GM18508 (cell line): ENCODE data around the gene FBN2.
"Not testable (repeated sequence)": the region's sequence is repeated elsewhere in the genome, so short reads cannot be mapped to it uniquely, and the experiment has no call there.

ENCODE experiments used
- ATAC-seq: cut with Tn5 transposase; IDR thresholded peaks from one replicate; pipeline ENCODE4 v1.9.1; 2021; ENCODE audit warnings: moderate number of reproducible peaks; ENCODE audit not compliant: insufficient read depth, unreplicated experiment

Gene FBN2

DNA sequence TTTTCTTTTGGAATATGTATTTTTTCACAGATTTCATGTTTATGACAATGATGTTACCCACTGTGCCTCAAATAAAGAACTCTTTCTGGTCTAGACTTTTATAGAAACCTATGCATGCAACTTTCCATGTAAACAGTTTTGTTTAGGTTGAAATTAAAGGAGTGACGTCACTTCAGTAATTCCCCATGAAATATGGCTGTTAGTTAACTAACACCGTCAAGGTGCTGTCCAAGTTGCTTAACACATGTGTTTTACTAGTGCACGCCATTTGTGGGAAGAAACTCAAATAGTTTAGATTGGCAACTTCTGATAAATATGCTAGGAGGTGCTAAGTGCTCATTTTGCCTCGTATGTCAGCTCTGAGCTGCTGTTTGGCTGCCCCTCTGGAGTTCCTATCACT, 102.2 kb downstream of the FBN2 start:
- ATAC-seq: no peak

DNA sequence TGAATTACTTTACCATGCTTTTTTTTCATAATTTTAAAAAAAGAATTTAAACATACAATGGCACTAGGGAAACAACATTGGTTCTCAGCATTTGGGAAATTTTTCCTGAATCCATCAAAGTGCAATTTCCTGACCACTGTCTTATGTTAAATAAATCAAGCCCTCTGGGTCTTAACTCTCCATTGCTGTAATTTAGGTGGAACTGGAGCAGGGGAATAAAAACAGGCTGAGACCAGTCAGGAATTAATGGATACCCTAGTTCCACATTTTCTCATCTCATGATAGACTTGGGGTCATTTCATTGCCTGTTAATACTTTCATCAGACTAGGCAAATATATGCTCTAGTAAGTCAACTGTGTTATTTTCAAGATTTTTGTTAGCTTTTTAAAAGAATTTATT, 103.1 kb downstream of the FBN2 start:
- no peak for ATAC-seq

DNA sequence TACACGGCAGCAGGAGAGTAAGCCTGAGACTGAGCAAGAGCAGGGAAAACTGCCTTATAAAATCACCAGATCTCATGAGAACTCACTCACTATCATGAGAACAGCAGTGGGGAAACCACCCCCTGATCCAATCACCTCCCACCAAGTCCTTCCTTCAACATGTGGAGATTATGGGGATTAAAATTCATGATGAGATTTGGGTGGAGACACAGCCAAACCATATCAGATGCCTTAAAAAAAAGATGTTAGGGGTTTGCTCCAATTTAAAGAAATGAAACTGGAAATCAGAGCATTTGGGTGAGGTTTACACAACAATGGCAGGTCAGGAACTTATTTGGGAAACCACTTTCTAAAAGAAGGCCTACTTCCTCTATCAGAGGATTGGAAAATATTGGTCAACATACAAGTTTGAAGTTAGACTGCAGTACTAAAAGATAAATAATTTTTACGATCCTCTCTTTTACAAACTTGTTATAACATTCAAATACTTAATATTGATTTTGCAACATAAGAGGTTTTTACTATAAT, 105.1 kb downstream of the FBN2 start:
- ATAC-seq: no peak

DNA sequence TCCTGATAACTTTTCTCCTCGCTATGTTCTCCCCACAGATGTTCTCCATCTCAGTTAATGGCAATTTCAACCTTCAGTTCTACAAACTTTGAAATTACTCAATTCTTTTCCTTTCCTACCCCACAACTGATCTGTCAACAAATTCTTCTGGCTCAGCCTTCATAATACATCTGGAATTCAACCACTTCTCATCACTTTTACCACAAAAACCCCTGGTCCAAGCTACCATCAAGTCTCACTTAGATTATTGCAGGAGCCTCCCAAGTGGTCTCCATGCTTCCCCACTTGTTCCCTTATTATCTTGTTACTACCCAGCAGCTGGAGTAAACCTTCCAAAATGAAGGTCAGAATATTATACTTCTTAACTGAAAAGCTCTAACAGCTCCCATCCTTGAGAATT, 110.1 kb downstream of the FBN2 start:
- ATAC-seq: no peak

DNA sequence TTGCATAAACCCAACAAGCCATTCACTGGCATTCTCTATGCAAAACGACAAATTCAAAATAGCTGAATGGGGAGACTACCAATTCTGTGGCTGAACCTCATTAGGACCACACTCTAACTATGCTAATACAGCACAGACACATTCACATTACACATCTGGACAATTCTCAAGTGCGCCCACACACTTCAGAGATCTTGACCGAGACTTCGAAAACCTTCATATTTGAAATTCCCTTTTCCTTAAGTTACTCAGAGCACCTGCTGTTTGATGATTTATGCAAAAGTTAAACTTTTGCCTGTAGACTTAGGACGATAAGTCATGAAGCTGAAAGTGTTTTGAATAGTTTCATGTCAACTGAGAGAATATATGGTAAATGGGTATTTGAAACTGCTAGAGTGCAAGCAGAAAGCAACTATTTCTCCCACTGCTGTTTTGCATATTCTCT, 111.9 kb downstream of the FBN2 start:
- peak; percentile 76 for ATAC-seq

DNA sequence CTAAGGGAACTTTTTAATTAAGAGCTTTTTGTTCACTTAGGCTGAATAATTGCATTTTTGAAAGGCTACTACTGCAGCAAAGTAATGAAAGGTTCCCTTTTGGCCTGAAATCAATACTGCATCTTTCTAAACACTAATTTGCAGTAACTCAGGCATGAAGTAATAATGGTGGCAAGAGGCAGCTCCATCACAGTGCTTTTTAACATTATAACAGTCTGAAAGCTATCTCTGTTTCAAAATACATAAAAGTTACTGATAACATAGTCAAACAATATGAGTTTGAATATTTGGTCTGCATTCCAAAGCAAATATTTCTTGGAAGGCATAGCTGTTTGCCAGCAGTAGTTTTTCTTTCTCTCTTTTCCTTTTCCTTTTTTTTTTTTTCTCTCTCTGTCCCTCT, 113.4 kb downstream of the FBN2 start:
- no peak for ATAC-seq

DNA sequence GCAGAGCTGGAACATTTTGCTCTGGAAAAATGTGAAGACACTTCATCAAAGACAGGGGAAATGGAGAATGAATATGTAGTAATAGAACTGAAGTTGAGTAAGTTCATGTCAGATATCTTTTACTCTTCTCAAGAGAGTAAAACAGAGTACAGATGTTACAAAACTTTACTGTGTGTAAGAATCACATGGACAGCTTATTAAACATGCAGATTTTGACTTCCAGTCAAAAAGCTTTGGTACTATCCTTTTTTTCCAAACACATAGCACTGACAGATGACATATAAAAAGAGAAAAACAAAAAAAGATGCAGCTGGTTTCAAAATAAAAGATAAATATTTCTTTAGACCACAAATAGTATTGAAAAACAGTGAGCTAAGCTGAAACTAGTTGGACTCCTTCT, 115.4 kb downstream of the FBN2 start:
- ATAC-seq: no peak

DNA sequence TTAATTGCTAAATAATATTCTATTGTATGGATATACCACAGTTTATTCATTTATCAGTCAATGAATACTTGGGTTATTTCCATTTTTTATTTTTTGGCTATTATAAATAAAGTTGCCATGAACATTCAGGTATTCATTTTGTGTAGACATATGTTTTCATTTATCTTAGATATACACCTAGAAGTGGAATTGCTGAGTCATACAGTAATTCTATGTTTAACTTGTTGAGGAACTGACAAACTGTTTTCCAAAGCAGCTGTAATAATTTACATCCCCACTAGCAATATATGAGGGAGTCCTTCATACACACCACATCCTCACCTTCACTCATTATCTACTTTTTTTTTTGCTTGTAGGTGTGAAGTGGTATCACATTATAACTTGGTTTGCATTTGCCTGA, 123.6 kb downstream of the FBN2 start:
- no peak for ATAC-seq

DNA sequence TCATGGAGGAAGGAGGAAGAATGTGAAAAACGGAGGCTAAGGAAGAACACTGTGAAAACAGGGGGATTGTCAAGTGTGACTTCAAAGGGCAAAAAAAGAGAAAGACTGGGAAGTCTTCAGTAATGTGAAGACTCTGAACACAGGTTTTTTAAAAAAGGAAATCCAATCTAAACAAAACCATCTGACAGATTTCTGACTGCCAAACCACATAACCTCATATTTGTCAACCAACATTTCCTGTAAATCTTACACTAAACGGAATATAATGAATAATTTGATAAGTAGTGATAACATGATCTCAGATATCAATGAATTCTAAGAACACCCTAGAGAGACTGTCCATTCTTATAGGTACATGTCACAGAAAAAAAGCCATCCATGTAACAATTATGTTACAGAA, 124.7 kb downstream of the FBN2 start:
- no peak for ATAC-seq

DNA sequence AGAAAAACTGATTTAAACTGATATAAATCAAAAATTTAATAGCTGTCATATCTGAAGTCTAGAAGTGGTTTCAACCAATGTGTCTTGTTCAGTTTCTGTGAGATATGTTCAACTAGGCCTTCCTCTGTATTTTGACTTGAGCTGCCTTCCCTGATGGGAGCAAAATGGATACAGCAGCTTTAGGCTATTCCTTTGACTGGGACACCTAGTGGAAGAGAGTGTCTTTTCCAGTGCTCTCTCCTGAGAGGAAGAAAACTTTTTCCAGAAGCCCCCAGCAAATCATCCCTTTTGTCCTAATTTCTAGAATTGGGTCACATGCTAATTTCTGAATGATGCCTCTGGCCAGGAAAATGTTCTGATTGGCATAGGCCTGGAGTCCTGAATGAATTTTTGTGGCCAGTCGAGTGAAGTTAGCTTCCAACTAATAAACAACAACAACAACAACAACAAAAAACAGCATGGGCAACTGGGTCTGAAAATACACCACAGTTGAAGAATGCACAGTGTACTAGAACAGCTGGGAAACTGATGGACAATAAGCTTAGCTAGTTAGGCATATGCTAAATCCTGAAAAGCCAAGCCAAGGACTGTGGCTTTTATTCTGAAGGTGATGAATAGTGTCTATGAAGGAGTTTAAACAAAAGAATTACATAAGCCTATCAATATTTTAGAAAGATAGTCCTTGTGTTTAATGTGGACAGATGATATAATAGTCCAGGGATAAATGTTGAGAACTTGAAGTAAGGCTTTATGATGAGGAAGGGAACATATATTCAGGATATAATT, 125.7 kb downstream of the FBN2 start:
- ATAC-seq: no peak

DNA sequence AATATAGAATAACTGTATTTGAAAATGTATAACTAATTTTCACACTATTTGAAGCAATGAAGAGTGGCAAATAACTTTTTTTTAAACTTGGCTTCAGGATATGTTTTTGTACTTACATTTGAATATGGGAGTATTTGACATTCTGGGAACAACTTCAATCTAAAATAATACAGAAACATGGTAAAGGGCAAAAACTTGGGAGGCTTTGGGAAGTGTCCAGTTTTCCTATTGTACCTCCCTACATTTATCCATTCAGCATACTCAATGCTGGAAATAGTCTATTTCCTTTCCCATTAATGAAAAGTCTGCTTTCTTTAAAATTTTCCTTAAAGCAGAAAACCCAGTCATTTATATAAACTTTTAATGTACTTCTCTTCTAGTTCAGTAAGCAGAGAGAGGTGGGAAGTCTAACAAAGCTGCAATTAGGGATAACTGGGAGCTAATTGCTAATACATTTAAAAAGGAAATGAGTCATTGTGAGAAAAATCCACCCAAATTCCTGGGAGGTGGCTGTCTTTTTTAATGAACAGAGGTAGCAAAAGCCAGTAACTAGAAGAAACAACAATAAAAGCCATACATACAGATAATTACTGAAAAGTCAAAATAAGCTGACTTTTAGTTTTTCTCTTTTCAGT, 128.8 kb downstream of the FBN2 start:
- no peak for ATAC-seq

DNA sequence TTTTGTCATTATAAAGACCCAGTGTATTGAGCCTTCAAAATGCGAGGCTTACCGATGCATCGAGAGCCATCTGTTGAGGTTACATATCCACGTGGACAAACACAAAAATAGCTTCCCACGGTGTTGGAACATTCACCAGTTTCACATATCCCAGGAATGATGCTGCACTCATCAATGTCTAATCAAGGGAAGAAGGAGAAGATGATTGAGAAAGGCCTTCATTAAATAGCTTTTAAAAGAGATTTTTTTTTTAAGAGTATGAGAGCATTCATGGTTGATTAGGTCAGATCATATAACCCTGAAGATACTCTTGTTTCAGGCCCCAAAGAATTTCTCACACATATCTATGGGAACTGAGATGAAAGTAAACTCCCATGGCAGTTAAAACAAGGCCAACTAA, 129.4 kb downstream of the FBN2 start:
- no peak for ATAC-seq

DNA sequence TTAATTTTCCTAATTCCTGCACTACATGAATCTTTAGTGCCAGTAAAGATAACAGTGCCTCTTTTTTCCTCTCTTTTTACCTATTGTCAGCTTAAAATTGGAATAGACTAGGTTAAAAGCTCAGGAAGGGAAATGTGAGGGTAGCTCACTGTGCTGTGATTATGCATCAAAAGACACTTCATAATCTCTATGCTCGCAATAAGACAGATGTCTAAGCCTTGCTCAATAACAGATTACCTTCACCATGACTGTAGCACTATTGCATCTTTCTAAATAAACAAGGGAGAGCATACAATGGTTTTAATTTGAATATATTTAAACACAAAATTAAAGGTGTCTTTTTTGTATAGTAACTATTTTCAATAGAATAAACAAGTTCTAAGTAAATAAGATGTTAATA, 130.1 kb downstream of the FBN2 start:
- no peak for ATAC-seq

DNA sequence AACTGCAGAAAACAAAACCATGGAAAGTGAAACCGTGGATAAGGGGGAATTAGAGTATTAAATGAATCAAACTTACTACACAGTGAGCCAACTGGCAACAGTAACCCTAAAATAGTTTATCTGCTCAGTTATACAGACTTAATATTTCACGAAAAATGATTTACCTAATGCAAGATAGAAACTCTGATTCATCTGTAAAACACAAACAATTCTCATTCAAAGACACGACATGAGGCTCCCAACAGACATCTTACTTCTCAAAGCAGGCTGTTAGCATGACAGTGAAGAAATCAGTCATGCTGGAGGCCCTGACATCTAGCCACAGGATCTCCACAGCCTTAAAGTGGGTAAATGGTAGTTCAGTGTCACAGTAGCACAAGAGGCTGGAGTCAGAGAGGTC, 131.2 kb downstream of the FBN2 start:
- ATAC-seq: no peak

DNA sequence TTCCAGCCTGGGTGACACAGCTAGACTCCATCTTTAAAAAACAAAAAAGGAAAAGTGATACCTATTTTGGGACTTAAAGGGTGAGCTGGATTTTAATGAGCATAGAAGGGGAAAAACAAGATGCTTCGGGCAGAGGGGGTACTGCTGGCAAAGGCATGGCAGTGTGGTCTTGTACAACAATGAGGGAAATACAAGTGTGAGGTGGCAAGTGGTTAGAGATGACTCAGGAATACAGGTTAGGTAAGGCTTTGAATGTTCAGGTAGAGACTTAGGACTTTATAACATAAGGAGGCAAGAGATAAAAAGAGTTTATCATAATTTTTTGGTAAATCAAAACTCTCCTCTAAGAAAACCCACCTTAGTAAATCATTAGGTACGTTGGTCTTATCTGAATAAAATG, 132.9 kb downstream of the FBN2 start:
- no peak for ATAC-seq

DNA sequence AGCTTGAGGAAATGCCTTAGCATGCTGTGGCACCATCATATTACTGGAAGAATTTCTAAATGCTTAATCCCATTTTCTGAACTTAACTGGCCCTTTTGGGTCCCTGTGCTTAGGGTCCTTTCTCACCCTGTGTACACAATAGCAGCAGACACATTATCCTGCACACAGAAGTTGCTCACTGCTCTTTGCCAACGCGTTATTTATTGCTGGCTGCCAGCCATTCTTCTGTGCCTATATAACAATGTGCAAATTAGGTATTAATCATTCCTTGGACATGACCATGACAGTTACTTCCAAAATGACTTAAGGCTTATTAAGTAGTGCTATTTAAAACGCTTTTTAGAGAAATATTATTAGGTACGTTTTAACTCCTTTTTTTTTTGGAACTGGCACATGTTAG, 134.7 kb downstream of the FBN2 start:
- no peak for ATAC-seq

DNA sequence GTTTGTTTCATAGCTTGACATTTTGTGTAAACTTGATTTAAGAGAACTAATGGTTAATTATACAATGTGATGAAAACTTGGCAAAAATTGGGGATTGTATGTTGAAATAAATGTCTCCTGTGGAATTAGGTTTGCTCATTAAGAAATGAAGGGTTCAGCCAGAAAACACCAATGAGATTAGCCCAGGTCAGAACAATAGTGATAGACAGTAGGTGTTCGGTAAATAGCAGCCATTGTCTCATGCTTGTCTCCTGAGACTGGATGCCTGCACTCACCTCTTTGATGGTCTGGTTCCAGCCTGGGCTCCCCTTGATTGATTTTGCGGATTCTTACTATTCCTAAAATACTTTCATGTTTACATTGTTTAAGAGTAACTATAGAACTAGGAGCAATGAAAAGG, 135.5 kb downstream of the FBN2 start:
- no peak for ATAC-seq

DNA sequence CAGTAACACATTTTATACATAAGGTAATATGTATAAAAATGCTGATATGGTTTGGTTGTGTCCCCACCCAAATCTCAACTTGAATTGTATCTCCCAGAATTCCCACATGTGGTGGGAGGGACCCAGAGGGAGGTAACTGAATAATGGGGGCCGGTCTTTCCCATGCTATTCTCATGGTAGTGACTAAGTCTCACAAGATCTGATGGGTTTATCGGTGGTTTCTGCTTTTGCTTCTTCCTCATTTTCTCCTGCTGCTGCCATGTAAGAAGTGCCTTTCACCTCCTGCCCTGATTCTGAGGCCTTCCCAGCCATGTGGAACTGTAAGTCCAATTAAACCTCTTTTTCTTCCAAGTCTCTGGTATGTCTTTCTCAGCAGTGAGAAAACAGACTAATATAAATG, 137.3 kb downstream of the FBN2 start:
- not testable (repeated sequence) for ATAC-seq

DNA sequence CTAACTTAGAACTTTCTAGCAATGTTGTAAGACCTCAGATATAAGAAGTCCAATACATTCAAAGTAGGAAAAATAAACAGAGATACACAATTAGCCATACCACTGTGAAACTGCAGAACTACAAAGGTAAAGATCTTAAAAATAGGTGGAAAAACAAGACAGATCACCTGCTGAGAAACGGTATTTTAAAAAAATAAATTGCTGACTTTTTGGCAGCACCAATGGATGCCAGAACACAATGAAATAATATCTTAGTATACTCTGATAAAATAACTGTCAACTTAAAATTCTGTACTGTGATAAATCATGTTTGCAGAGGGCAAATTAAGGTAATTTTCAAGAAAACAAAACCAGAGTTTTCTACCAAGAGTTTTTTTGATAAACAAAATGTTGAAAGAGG, 138.9 kb downstream of the FBN2 start:
- no peak for ATAC-seq

DNA sequence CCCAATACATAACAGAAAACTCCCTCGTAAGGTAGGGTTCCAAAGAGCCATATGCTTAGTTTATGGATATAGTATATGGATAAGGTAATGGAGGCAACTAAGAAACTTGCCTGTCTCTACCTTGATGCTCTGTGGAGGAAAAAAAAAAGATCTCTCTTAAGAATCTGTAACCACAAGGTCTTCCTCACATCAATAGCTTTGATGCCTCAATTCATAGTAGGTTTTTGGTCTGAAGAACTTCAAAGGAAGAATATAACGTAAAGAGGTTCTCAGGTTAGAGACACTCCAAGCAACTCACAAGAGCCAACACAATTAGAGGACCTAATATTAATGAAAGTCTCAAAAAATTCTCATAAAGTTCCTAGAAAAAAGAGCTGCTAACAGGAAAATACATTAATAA, 140.2 kb downstream of the FBN2 start:
- no peak for ATAC-seq

DNA sequence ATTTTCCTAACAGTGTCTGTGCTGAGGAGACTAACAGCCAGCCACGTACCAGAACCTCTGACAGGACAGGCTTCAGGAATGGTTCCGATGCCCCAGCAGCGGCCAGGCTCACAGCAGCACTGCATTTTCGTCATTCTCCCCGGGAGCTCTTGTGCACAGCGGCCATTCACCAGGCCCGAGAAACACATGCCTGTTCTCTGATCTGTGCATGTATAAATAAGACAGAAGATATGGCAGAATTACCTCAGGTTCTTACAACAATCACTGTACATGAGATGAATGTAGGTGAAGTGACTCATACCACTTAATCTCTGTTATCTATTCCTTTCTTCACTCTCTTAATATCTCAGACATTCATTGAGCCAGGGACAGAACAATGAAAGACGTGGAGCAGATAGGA, 143.0 kb downstream of the FBN2 start:
- no peak for ATAC-seq

DNA sequence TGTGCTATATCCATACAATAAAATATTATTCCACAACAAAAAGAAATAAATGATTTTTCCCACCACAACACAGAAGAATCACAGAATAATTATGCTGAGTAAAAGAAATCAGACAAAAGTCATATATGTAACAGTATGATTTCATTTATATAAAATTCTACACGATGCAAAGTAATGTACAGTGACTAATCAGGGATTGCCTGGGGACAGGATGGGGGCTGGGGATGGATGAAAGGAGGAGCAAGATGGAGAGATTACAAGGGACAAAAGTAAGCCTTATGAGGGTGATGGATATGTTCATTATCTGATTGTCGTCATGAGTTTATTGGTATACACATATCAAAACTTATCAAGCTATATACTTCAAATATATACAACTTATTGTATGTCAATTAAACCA, 154.0 kb downstream of the FBN2 start:
- no peak for ATAC-seq
